Measurements from ENCODE around the gene TRIP6.
A peak's percentile ranks its signal among the peaks of the same experiment; 100 is the strongest.

Gene TRIP6

GRCh38 chr7:100827330-100828226 is 39.6 kb upstream of the TRIP6 start, which contains the start of gene EPHB4 (continued):
- TF ChIP-seq, protein P1, sequence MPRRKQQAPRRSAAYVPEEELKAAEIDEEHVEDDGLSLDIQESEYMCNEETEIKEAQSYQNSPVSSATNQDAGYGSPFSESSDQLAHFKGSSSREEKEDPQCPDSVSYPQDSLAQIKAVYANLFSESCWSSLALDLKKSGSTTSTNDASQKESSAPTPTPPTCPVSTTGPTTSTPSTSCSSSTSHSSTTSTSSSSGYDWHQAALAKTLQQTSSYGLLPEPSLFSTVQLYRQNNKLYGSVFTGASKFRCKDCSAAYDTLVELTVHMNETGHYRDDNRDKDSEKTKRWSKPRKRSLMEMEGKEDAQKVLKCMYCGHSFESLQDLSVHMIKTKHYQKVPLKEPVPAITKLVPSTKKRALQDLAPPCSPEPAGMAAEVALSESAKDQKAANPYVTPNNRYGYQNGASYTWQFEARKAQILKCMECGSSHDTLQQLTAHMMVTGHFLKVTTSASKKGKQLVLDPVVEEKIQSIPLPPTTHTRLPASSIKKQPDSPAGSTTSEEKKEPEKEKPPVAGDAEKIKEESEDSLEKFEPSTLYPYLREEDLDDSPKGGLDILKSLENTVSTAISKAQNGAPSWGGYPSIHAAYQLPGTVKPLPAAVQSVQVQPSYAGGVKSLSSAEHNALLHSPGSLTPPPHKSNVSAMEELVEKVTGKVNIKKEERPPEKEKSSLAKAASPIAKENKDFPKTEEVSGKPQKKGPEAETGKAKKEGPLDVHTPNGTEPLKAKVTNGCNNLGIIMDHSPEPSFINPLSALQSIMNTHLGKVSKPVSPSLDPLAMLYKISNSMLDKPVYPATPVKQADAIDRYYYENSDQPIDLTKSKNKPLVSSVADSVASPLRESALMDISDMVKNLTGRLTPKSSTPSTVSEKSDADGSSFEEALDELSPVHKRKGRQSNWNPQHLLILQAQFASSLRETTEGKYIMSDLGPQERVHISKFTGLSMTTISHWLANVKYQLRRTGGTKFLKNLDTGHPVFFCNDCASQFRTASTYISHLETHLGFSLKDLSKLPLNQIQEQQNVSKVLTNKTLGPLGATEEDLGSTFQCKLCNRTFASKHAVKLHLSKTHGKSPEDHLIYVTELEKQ (tag by site-specific recombination; IDR thresholded peaks at IDR 0.05; ENCODE audit: borderline replicate concordance): no peak
- TF ChIP-seq ATF2 (tag by site-specific recombination; IDR thresholded peaks at IDR 0.05; ENCODE audit: low read depth) (no peak), ZNF221 (tag by site-specific recombination; IDR thresholded peaks at IDR 0.05; ENCODE audit: borderline replicate concordance) (no peak), YY1 (tag by site-specific recombination; IDR thresholded peaks at IDR 0.05) (no peak), ZNF37A (tag by site-specific recombination; IDR thresholded peaks at IDR 0.05) (no peak), TCF7L2 (IDR thresholded peaks at IDR 0.05; ENCODE audit: borderline replicate concordance, low read depth, low read length) (peak; percentile 16; the same call in 1 of the 2 replicates), ZNF362 (tag by site-specific recombination; IDR thresholded peaks at IDR 0.05) (no peak), ZNF433 (tag by site-specific recombination; IDR thresholded peaks at IDR 0.05; ENCODE audit: low read depth) (no peak), ZNF248 (tag by site-specific recombination; IDR thresholded peaks at IDR 0.05) (no peak), ZNF354C (tag by site-specific recombination; IDR thresholded peaks at IDR 0.05; ENCODE audit: borderline replicate concordance, low read depth) (no peak), ZFP69B (tag by site-specific recombination; IDR thresholded peaks at IDR 0.05) (peak; percentile 77; the same call in 1 of the 2 replicates), ZNF18 (tag by site-specific recombination; IDR thresholded peaks at IDR 0.05) (no peak), ZNF791 (tag by site-specific recombination; IDR thresholded peaks at IDR 0.05) (no peak), ZNF626 (tag by site-specific recombination; IDR thresholded peaks at IDR 0.05) (no peak), SP7 (tag by site-specific recombination; IDR thresholded peaks at IDR 0.05) (peak; percentile 68)

DNA sequence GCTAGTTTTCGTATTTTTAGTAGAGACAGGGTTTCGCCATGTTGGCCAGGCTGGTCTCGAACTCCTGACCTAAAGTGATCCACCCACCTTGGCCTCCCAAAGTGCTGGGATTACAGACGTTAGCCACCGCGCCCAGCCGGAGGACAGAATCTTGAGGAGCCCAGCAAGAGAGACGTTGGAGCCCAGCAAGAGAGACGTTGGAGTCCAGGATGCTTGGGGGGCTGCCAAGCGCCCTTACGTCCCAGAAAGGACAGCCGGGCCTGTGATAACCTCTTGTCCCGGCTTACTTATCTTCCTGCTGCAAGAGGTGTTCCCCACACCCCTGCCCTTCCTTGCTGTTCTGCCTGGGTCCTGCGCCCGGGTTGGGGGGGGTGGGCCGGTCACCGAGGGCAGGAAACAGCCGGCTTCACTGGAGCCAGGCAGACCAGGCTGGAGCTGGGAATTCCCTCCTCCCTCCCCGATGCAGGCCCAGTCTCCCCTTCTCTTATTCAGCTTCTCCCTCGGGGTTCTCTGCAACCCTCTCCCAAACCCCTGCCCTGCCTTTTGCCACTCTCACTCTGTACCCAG is 38.0 kb upstream of the TRIP6 start:
- Histone ChIP-seq H3K36me3 (ENCODE audit: control insufficient read depth in 2 of 2, insufficient read depth in 1 of 2, low read length in 2 of 2) (peaks cover 0 to 4% of the 10 kb centered on the region in 2 experiments; a peak in 1 of 3 replicates), H3K4me3 (ENCODE audit: low read depth, low read length) (no peak overlapping the region), H3K9me3 (ENCODE audit: control insufficient read depth, insufficient read depth, low read depth, low read length) (no peaks in the 10 kb centered on the region), H3K4me1 (ENCODE audit: control insufficient read depth, insufficient read depth, low read length) (no peaks in the 10 kb centered on the region), H3K27ac (ENCODE audit: extremely low read depth, low read depth, low read length) (no peak overlapping the region)
- POLR2A ChIA-PET: interaction anchor here (0.8 to 2.7 kb wide), 2 partner anchors 46 to 123 kb away, joined by 3 to 16 read pairs; partner anchors contain the start of genes POP7 and SRRT
- CTCF ChIA-PET: interaction anchor here (0.9 to 2.0 kb wide), 4 partner anchors 23 to 124 kb away, joined by 3 to 13 read pairs (median 6); partner anchors contain the start of gene SLC12A9
- no peak for TF ChIP-seq KLF17 (tag by site-specific recombination; IDR thresholded peaks at IDR 0.05)
- peak; percentile 27; the same call in 1 of the 2 replicates for TF ChIP-seq ZBTB6 (tag by site-specific recombination; IDR thresholded peaks at IDR 0.05)
